Nephron (organoid): ENCODE data around the gene ANKRD11.

Source experiments
- H3K27ac Mint-ChIP-seq, 3 experiments: 2 replicates each; pipeline ENCODE4 v1.8.0; 2020; ENCODE audit warnings: mixed read lengths in 3 of 3, mild to moderate bottlenecking in 2 of 3, moderate library complexity in 1 of 3
- H3K27me3 Mint-ChIP-seq: 2 replicates; pipeline ENCODE4 v1.8.0; 2021; ENCODE audit warnings: low read depth, mild to moderate bottlenecking, moderate library complexity, mixed read lengths
- H3K36me3 Mint-ChIP-seq: 2 replicates; pipeline ENCODE4 v1.8.0; 2020; ENCODE audit warnings: low read depth, mixed read lengths
- H3K4me1 Mint-ChIP-seq: 2 replicates; pipeline ENCODE4 v1.8.0; 2020; ENCODE audit warnings: mixed read lengths
- H3K4me3 Mint-ChIP-seq, 3 experiments: 2 replicates each; pipeline ENCODE4 v1.8.0; 2020; ENCODE audit warnings: mild to moderate bottlenecking in 3 of 3, mixed read lengths in 3 of 3, moderate library complexity in 2 of 3
- H3K9me3 Mint-ChIP-seq: 2 replicates; pipeline ENCODE4 v1.8.0; 2020; ENCODE audit warnings: mixed read lengths
- TF ChIP-seq, protein P1 (sequence below), 3 experiments: fragments of 200-600 bp; sonication (generic); IDR thresholded peaks; one replicate each; pipeline ENCODE4 v1.5.0; 2021; ENCODE audit warnings: antibody characterized with exemption in 3 of 3; ENCODE audit not compliant: unreplicated experiment in 3 of 3

Gene ANKRD11

GRCh38 chr16:89324056-89325010, 166.0 kb downstream of the ANKRD11 start:
- TF ChIP-seq, protein P1, sequence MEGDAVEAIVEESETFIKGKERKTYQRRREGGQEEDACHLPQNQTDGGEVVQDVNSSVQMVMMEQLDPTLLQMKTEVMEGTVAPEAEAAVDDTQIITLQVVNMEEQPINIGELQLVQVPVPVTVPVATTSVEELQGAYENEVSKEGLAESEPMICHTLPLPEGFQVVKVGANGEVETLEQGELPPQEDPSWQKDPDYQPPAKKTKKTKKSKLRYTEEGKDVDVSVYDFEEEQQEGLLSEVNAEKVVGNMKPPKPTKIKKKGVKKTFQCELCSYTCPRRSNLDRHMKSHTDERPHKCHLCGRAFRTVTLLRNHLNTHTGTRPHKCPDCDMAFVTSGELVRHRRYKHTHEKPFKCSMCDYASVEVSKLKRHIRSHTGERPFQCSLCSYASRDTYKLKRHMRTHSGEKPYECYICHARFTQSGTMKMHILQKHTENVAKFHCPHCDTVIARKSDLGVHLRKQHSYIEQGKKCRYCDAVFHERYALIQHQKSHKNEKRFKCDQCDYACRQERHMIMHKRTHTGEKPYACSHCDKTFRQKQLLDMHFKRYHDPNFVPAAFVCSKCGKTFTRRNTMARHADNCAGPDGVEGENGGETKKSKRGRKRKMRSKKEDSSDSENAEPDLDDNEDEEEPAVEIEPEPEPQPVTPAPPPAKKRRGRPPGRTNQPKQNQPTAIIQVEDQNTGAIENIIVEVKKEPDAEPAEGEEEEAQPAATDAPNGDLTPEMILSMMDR (IDR thresholded peaks at IDR 0.05; ENCODE audit: unreplicated experiment in 3 of 3) = no peak
- H3K9me3 Mint-ChIP-seq = no peaks in the 10 kb centered on the region
- H3K4me1 Mint-ChIP-seq = peaks cover 73% of the 10 kb centered on the region
- H3K4me3 Mint-ChIP-seq = no peak overlapping the region
- peak overlapping the region; percentile 61 to 78 (median 76) for H3K27ac Mint-ChIP-seq
- peaks cover 8% of the 10 kb centered on the region for H3K36me3 Mint-ChIP-seq
- H3K27me3 Mint-ChIP-seq = no peaks in the 10 kb centered on the region

DNA sequence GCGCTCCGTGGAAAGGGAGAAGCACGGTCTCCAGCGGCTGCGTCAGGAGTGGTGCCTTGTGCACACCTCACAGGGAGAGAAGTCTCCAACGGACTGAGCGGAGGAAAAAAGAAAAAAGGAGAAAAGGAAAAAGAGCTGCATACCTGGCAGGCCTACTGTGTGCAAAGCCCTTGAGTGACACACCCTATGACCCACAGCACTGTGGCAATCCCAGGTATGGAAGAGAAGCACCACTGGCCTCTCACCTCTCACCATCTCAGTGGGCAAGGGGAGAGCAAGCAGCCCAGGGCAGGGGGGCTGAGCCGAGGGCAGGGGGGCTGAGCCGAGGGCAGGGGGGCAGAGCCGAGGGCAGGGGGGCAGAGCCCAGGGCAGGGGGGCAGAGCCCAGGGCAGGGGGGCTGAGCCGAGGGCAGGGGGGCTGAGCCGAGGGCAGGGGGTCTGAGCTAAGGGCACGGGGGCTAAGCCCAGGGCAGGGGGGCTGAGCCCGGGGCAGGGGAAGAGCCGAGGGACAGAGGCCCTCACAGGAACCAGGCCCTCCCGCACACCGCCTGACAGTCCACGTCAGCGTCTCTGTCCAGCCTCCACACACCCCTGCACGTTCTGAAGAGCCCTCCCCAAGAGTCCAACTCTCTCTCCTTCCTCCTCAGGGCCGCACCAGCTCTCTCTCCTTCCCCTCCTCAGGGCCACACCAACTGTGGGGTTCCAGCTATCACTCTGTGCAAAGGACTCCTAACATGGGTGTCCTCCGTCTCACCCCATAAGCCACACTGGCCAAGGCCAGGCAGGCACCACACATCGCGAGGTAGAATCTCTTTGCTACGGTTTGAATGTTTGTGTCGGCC, 167.0 kb downstream of the ANKRD11 start:
- peak overlapping the region; percentile 48 to 74 (median 56) for H3K4me3 Mint-ChIP-seq
- TF ChIP-seq, protein P1 (IDR thresholded peaks at IDR 0.05; ENCODE audit: unreplicated experiment in 3 of 3) = no peak
- H3K4me1 Mint-ChIP-seq = peaks cover 79% of the 10 kb centered on the region
- H3K9me3 Mint-ChIP-seq = no peaks in the 10 kb centered on the region
- peak overlapping the region; percentile 78 to 96 (median 79) for H3K27ac Mint-ChIP-seq
- no peaks in the 10 kb centered on the region for H3K27me3 Mint-ChIP-seq
- peaks cover 8% of the 10 kb centered on the region for H3K36me3 Mint-ChIP-seq

DNA sequence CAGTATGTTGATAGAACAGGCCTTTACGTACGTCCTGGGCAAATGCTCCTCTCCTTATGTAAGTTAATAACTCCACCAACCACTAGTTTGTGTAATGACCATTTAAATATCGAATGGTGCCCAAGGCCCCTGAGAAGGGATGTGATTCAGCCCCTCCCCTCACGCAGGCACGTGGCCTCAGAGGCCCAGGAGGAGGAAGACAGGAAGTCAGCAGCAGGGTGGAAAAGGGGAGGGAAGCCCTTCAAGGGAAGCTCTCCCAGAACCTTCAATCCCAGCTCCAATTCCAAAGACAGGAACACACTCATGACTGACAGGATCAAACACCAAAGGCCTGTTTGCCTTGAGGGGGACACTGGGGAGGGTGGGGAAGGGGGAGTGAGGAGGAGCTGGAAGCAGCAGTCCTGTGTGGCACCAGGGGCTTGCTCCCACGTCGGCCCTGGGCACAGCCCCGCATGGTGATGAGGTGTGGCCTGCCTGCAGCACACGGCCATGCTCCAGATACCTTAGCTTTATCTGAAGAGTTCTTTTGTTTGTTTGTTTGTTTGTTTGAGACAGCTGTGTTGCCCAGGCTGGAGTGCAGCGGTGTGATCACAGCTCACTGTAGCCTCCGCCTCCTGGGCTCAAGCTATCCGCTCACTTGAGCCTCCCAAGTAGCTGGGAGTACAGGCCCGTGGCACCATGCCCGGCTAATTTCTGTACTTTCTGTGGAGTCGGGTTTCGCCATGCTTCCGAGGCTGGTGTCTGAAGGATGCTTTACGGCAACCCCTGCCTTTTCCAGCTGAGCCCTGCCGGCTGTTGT, 167.8 kb downstream of the ANKRD11 start:
- TF ChIP-seq, protein P1 (IDR thresholded peaks at IDR 0.05; ENCODE audit: unreplicated experiment in 3 of 3) = no peak
- H3K27ac Mint-ChIP-seq = peak overlapping the region; percentile 71 to 96 (median 83)
- H3K27me3 Mint-ChIP-seq = no peaks in the 10 kb centered on the region
- peaks cover 78% of the 10 kb centered on the region for H3K4me1 Mint-ChIP-seq
- H3K9me3 Mint-ChIP-seq = no peaks in the 10 kb centered on the region
- peaks cover 4% of the 10 kb centered on the region for H3K36me3 Mint-ChIP-seq
- H3K4me3 Mint-ChIP-seq = peak overlapping the region; percentile 48 to 74 (median 56)

DNA sequence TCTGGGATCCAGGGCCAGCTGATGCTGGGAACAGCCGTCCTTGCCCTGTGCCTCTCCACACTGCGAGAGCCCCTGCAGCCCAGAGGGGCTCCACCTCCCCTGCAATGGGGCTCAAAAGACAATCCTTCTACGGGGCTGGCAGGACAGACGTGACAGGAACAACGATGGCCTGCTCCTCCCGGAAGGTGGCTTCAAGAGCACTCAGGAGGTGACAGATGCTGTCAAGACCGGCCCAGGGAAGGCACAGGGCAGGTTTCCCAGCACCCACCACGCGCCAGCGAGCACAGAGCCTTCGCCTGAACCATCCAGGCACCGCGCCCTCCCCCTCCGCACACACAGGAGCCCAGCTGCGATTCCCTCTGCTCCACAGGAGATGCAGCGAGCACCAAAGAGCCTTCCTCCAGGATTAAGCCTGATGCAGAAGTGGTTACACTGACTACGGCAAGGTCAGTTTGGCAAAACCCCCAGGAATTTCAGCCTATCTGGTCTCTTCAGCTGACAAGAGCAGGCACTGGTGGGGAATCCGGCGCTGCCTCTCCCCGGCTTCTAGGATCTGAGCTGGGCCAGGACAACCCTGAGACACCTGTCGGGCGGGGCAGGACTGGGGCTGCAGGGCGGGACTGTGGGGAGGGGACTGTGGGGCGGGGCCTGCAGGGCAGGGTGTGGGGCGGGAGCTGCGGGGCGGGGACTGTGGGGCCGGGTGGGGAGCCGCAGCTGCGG, 169.4 kb downstream of the ANKRD11 start:
- H3K9me3 Mint-ChIP-seq = no peaks in the 10 kb centered on the region
- peaks cover 77% of the 10 kb centered on the region for H3K4me1 Mint-ChIP-seq
- TF ChIP-seq, protein P1 (IDR thresholded peaks at IDR 0.05; ENCODE audit: unreplicated experiment in 3 of 3) = no peak
- no peak overlapping the region for H3K4me3 Mint-ChIP-seq
- peak overlapping the region in 2 of 3 experiments; percentile 37 to 48 for H3K27ac Mint-ChIP-seq
- peaks cover 4% of the 10 kb centered on the region for H3K36me3 Mint-ChIP-seq
- no peaks in the 10 kb centered on the region for H3K27me3 Mint-ChIP-seq
